22Rv1 (cell line): ENCODE results near the gene KIF18A.

Experiments used
- CTCF ChIP-seq: fragments of 450-650 bp; IDR thresholded peaks from 2 replicates; pipeline ENCODE4 v1.5.1; 2017; ENCODE audit warnings: mild to moderate bottlenecking
- ZFX ChIP-seq: fragments of 450-650 bp; IDR thresholded peaks from 2 replicates; pipeline ENCODE4 v1.6.1; 2017; ENCODE audit warnings: antibody characterized with exemption, borderline replicate concordance

- TF ChIP-seq CTCF (no peak), ZFX (no peak)
Observed at GRCh38 chr11:28048812-28049211, 59.1 kb downstream of the KIF18A start.
